Neural cell (in vitro differentiated cells): ENCODE data around the gene GPT2.

ENCODE experiments used
- EP300 ChIP-seq: fragments of 450-650 bp; conservative IDR thresholded peaks from 2 replicates; pipeline ENCODE4 v1.6.1; 2014; ENCODE audit warnings: antibody characterized with exemption, mild to moderate bottlenecking, moderate library complexity; ENCODE audit not compliant: poor library complexity, severe bottlenecking
- EZH2 ChIP-seq: fragments of 200-600, 300-800 bp; shearing (Covaris generic), sonication (generic); IDR thresholded peaks from 2 replicates; pipeline ENCODE4 v1.6.1; 2014; ENCODE audit warnings: antibody characterized with exemption, low read length, borderline replicate concordance, mild to moderate bottlenecking; ENCODE audit not compliant: insufficient read depth, poor library complexity, severe bottlenecking
- POLR2AphosphoS5 ChIP-seq: IDR thresholded peaks from 2 replicates; pipeline ENCODE4 v1.6.1; 2012
- SMC3 ChIP-seq: fragments of 450-650 bp; conservative IDR thresholded peaks from 2 replicates; pipeline ENCODE4 v1.6.1; 2014; ENCODE audit warnings: antibody characterized with exemption, mild to moderate bottlenecking, moderate library complexity; ENCODE audit not compliant: poor library complexity
- TAF1 ChIP-seq: IDR thresholded peaks from 2 replicates; pipeline ENCODE4 v1.6.1; 2012; ENCODE audit warnings: low read depth
- TF ChIP-seq, protein P1 (sequence below): fragments of 450-650 bp; IDR thresholded peaks from 2 replicates; pipeline ENCODE4 v1.5.1; 2014; ENCODE audit warnings: antibody characterized with exemption, mild to moderate bottlenecking, moderate library complexity; ENCODE audit not compliant: poor library complexity, severe bottlenecking
- TF ChIP-seq, protein P2 (sequence below): IDR thresholded peaks from 2 replicates; pipeline ENCODE4 v1.6.1; 2012; ENCODE audit warnings: borderline replicate concordance

DNA sequence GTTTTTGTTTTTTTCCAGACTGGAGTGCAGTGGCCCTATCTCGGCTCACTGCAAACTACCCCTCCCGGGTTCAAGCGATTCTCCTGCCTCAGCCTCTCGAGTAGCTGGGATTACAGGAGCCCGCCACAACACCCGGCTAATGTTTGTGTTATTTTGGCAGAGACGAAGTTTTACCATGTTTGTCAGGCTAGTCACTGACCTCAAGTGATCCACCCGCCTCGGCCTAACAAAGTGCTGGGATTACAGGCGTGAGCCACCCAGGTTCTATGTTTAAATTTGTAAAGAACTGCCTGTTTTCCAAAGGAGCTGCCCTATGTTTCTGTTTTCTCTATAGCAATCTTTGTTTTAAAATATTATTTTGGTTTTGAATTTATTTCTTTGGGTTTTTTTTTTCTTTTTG, 39.4 kb upstream of the GPT2 start:
- TF ChIP-seq EP300 (no peak), SMC3 (no peak), POLR2AphosphoS5 (no peak), EZH2 (no peak), TAF1 (no peak)
- TF ChIP-seq, protein P1, sequence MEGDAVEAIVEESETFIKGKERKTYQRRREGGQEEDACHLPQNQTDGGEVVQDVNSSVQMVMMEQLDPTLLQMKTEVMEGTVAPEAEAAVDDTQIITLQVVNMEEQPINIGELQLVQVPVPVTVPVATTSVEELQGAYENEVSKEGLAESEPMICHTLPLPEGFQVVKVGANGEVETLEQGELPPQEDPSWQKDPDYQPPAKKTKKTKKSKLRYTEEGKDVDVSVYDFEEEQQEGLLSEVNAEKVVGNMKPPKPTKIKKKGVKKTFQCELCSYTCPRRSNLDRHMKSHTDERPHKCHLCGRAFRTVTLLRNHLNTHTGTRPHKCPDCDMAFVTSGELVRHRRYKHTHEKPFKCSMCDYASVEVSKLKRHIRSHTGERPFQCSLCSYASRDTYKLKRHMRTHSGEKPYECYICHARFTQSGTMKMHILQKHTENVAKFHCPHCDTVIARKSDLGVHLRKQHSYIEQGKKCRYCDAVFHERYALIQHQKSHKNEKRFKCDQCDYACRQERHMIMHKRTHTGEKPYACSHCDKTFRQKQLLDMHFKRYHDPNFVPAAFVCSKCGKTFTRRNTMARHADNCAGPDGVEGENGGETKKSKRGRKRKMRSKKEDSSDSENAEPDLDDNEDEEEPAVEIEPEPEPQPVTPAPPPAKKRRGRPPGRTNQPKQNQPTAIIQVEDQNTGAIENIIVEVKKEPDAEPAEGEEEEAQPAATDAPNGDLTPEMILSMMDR: no peak
- TF ChIP-seq, protein P2, sequence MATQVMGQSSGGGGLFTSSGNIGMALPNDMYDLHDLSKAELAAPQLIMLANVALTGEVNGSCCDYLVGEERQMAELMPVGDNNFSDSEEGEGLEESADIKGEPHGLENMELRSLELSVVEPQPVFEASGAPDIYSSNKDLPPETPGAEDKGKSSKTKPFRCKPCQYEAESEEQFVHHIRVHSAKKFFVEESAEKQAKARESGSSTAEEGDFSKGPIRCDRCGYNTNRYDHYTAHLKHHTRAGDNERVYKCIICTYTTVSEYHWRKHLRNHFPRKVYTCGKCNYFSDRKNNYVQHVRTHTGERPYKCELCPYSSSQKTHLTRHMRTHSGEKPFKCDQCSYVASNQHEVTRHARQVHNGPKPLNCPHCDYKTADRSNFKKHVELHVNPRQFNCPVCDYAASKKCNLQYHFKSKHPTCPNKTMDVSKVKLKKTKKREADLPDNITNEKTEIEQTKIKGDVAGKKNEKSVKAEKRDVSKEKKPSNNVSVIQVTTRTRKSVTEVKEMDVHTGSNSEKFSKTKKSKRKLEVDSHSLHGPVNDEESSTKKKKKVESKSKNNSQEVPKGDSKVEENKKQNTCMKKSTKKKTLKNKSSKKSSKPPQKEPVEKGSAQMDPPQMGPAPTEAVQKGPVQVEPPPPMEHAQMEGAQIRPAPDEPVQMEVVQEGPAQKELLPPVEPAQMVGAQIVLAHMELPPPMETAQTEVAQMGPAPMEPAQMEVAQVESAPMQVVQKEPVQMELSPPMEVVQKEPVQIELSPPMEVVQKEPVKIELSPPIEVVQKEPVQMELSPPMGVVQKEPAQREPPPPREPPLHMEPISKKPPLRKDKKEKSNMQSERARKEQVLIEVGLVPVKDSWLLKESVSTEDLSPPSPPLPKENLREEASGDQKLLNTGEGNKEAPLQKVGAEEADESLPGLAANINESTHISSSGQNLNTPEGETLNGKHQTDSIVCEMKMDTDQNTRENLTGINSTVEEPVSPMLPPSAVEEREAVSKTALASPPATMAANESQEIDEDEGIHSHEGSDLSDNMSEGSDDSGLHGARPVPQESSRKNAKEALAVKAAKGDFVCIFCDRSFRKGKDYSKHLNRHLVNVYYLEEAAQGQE: no peak
